GM21367 (cell line): ENCODE results near the gene RGL1.
"Not testable (repeated sequence)": the region's sequence is repeated elsewhere in the genome, so short reads cannot be mapped to it uniquely, and the experiment has no call there.

Experiments
- ATAC-seq: cut with Tn5 transposase; IDR thresholded peaks from one replicate; pipeline ENCODE4 v1.9.1; 2021; ENCODE audit not compliant: unreplicated experiment

Gene RGL1

DNA sequence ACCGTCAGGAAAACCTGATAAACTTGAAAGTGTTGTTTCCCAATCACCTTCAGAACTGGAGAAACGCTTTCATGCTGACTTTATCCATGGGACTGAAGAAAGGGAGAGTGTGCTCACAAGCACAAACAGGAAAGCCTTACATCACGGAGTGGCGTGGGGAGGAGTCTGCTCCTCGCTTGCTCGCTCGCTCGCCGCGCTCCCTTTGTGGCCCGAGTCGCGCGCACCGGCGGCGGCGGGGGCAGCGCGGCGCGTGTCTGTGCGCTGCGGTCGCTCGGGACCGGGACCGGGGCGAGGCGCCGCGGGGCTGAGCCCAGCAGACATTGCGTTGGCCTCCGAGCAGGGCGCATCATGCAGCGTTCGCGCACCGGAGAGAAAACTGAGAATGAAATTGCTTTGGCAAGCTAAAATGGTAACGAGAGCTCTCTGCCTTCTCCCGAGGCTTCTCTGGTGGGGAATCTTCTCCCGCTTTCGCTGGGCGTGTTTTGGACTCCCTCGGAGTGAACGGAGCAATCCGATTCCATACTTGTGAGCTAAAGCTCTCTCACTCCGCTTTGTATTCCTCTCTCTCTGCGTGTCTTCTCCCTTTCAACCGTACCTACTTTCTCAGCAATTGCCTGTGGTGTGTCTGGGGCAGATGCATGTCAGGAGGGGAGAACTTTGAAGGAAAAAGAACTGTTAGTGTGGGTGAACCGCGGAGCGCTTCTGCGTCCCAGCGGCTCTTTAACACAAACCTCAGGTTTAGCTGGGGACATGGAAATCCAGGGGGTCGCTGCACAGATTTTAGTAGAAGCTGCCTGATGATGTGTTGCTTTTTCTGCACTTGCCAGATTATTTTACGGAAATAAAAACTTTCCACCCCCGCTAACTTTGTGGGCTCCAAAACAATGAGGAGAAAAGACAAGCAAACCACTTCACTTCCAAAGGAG is at the start of gene RGL1:
Gene RGL1, plus strand, starts transcription at position 205 of the 926 bp plus-strand sequence. Its CDS starts 178 bp downstream, at position 383.
- ATAC-seq = no peak

- ATAC-seq = no peak
Observed at GRCh38 chr1:183756326-183756725, 48.6 kb upstream of the RGL1 start.

DNA sequence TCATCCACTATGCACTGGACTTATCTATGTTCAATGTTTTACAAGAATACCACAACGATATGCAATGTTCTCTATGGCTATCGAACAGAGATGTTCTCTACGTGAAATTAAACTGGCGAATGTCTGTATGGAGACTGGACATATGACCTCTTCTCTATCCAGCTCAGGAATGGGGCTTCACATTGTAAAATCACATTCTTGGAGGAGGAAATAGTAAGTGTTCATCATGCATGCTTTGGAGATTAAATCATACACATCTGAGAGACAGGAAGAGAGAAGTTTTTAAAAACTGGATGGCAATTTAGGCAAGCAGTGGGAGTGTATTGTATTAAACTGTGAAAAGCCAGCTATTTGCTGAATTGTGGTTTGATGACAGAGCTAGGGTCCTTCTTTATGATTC is 47.9 kb upstream of the RGL1 start:
- ATAC-seq = no peak

- ATAC-seq = no peak
Observed at GRCh38 chr1:183758913-183759312, 46.0 kb upstream of the RGL1 start.

DNA sequence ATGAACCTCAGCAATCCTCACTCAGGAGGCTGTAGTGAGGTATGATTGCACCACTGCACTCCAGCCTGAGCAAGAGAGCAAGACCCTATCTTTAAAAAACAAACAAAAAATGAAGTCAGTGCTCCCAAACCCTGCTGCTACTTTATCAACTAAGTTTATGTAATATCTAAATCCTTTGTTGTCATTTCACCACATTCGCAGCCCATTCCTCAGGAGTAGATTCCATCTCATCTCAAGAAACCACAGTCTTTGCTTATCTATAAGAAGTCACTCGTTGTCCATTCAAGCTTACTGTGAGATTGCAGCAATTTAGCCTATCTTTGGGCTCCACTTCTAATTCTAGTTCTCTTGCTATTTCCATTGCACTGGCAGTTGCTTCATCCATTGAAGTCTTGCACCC is 44.3 kb upstream of the RGL1 start:
- ATAC-seq = no peak

DNA sequence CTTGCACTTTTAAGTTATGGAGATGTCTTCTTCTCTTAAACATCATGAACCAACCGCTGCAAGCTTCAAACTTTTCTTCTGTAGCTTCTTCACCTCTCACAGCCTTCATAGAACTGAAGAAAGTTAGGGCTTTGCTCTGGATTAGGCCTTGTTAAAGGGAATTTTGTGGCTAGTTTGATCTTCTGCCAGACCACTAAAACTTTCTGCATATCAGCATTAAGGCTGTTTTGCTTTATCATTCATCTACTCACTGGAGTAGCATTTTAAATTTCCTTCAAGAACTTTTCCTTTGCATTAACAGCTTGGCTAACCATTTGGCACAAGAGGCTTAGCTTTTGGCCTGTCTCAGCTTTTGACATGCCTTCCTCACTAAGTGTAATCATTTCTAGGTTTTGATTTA is 43.0 kb upstream of the RGL1 start:
- no peak for ATAC-seq

DNA sequence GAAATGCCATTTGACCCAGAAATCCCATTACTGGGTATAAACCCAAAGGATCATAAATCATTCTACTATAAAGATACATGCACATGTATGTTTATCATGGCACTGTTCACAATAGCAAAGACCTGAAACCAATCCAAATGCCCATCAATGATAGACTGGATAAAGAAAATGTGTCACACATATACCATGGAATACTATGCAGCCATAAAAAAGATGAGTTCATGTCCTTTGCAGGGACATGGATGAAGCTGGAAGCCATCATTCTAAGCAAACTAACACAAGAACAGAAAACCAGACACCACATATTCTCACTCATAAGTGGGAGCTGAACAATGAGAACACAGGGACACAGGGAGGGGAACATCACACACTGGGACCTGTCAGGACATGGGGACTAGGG is 42.1 kb upstream of the RGL1 start:
- ATAC-seq = not testable (repeated sequence)

DNA sequence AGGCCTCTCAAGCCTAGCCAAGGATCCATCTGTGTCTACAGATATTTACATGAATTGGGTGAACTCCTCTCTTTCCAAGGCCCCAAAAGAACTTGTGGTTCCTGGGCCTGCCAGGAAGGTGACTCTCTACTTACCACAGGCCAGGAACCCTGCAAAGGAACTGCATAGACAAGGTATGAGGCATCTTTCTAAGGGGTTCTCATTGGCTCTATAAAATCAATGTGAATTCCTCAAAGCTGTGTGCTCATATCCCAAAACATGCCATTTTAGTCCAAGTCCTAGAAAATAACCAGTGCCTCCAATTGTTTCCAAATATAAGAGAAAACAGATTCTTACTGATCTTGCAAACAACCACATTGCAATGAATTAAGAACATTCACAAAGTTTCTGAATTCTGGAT is 39.9 kb upstream of the RGL1 start:
- no peak for ATAC-seq

DNA sequence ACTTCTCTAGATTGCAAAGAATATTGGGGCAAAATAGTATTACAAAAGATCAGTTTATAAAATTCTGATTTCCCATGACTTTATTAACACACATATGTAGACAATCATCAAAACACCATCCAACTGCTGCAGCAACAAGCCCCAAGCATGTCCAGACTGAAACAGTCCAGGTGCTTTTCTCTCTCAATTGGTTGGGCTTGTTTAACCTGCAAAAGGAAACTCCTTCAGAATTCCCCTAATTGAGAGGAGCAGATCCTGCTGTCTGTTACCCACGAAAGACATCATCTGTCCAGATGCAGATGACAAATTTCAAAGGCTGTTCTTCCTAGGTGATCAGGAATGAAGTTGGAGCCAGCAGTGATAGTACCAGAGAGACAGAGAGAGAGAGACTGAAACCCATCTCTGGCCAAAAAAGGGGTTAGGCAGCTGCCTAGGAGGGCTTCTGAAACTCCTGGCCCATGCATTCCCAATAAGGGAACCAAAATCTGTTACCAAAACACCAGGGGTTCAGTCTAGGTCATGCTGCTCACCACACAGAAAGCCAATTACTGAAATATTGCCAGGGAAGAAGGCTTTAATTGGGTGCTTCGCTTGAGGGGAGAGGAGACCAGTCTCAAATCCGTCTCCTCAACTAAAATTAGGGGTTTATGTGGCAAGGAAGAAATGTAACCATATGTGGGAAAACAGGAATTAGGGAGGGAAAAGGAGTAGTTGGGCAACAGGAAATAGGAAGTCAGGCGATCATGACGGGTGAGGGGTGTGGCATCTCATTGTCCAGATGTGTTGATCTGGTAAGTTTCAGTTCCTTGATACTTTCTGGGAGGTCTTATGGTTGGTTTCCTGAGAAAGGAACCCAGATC is 34.7 kb upstream of the RGL1 start:
- ATAC-seq = no peak

DNA sequence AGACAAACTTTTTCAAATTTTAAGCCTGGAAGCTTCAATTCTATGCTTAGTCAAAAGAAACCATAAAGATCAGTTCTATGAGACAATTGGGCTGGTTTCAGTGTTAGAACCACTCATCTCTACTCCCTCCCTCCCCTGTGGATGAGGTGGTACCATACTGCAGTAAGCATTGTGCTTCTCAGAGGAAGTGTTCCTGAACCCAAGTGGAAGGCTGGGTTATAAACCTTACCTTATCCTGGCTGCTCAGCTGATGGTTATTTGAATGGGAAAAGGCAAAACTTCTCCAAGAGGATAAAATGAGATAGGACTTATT is 34.1 kb upstream of the RGL1 start:
- ATAC-seq = no peak

DNA sequence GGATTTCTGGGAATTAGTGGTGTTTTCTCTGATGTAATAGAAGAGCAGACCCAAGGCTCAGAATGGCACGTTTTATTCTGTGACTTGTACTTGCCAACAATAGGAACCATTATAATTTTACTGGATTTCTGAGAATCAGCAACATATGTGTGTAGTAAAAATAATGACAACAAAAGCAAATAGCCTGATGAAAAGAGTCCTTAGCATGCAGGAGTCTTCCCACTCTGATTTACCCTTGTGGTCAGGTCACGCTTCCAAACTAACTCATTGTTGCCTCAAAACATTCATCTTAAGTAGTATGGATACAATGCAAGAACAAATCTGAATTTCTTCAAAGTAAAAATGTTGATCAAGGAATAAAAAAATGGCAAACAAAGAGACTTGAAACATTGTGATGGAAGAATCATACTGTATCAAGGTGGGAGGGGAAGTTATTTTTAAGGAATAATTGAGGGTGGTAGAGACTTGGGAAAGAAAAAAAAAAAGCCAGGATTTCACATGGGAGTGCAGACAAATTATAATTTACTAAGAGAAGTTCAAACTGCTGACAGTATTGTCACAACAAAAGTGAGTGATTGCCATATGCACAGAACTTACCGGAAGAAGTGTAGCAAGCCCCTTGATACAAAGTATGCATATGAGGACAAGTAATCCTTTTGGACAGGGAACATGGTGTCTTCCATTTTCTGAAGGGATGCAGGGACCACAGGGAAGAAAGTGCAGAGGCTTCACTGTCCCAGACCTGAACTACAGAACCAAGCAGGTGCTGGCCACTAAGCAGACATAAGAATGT is 31.2 kb upstream of the RGL1 start:
- ATAC-seq = no peak

- ATAC-seq = no peak
Observed at GRCh38 chr1:183774938-183775337, 30.0 kb upstream of the RGL1 start.

DNA sequence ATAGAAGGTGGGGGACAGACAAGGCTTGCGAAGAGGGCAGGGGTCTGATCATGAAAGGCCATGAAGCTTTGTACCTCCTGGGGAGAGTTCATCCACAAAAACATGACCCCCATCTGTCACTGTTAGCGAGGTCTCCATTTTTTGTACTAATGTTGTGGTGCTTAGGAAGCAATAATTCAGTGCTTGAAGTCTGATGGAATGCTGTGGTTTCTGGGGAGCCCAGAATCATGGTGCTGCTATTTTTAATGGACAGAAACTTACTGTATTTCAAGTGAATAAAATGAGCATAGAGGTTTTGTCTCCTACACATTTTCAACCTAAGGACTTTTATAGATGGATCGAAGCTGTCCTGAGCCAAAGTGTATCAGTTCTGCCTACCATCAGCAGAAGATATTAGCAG is 28.2 kb upstream of the RGL1 start:
- ATAC-seq = no peak

GRCh38 chr1:183777328-183777727 is 27.6 kb upstream of the RGL1 start:
- no peak for ATAC-seq

DNA sequence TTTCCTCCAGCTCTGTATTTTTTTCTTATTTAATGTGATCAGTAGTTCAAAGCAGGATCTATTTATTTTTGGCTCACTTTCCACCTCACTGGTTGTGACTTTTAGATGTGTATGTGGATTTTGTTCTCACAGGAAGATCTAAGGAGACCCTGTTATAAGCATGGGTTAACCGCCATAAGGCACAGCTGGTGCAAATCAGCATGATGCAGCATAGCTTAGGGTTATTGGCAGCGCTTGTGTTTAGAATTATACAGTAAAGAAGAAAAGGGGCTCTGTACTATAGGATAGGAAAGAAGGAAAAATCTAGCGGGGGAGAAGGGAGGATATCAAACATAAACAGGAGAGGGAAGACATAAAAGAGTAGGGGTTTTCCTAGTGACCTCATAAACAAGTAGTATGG is 26.9 kb upstream of the RGL1 start:
- no peak for ATAC-seq

- no peak for ATAC-seq
Observed at GRCh38 chr1:183778568-183779433, 26.1 kb upstream of the RGL1 start.

DNA sequence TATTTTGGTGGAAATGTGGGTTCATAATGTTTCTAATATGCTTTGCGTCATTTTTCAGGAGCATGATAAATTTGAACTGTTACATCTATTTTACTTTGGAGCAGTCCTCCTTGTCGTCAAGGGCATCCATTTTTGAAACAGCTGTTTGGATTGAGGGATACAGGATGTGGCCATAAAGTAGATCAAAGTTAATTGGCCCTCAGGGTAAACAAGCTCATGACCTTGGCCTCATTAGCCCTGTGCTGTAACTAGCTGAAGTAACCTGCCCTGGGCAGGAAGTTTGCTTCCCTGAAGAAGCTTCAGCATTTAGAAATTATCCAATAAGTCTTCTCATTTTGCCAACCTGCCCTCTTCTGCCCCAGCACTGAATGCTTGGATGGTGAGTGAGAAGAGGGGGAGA is 24.8 kb upstream of the RGL1 start:
- no peak for ATAC-seq

DNA sequence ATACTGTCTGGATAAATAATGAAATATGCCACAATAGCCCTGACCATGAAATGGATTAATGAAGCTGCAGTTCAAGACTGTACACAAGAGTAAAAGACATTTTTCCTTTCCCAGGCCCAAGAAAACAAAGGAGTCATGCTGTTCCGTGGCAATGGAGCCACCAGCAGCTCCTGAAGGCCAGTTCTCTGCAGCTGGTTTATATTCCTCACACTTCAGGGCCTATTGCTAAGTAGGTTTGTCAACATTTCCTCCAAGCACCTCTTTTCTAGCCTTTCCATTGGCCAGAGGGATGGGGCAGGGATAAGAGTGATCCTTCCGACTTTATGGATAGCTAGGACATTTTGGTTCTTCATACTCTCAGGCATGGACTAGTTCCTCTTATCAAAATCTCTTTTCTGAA is 24.2 kb upstream of the RGL1 start:
- ATAC-seq = no peak

DNA sequence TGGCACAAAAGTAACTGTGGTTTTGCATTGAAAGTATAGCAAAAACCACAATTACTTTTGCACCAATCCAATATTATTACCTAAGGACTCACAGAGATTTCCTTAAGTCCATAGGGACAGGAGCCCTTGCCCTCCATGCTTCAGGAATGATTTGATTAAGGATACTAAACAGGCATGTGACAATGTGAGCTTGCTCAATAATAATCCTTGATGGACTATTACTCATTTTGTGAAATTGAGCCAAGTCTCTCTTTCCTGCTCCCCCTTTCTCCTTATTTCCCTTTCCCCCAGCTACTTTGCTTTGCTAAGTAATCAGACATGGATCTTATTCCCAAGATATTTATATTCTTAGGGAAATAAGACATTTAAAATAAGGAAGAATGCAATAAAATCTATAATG is 21.6 kb upstream of the RGL1 start:
- no peak for ATAC-seq
